SK-N-SH (cell line): ENCODE measurements around the gene PLEKHM1. TPM values are rescaled to one million over a fixed set of nuclear protein-coding genes. Genes with fewer than 3 reads are reported as not detected.
"Not testable (repeated sequence)": the region's sequence is repeated elsewhere in the genome, so short reads cannot be mapped to it uniquely, and the experiment has no call there.

Source experiments
- CTCF ChIA-PET: fragments of 300-600, 350-600 bp; formaldehyde crosslinking; extraction: SDS; loops from one replicate; lab custom pipeline; 2021; lab: Yijun Ruan, JAX
- POLR2A ChIA-PET: fragments of 350-600 bp; sonication (Branson Sonifier 250); formaldehyde crosslinking; extraction: SDS; loops from one replicate; lab custom pipeline; 2020; ENCODE audit warnings: antibody characterized with exemption, inconsistent platforms; lab: Yijun Ruan, JAX
- DNase-seq: peaks from one replicate; pipeline ENCODE4 v3.0.0; 2012
- H2AFZ ChIP-seq: fragments of 200-600 bp; sonication (generic); 2 replicates; pipeline ENCODE4 v1.8.1; 2016; ENCODE audit warnings: antibody characterized with exemption, mild to moderate bottlenecking, low read depth
- H3F3A ChIP-seq: fragments of 200-600 bp; sonication (generic); replicated peaks from 2 replicates; pipeline ENCODE3; 2016; ENCODE audit warnings: antibody characterized with exemption, mild to moderate bottlenecking; ENCODE audit not compliant: insufficient read depth
- H3K27ac ChIP-seq, 2 experiments: fragments of 200-500 bp in 1 of 2; fragments of 200-600 bp in 1 of 2; sonication (Bioruptor generic) in 1 of 2; sonication (generic), shearing (Covaris generic) in 1 of 2; 2 replicates each; pipeline versions ENCODE4 v1.5.1 to v1.6.1; 2014 to 2016; ENCODE audit warnings: low read depth in 2 of 2, inconsistent platforms in 1 of 2, low read length in 1 of 2, mild to moderate bottlenecking in 1 of 2, mixed read lengths in 1 of 2
- H3K27me3 ChIP-seq: fragments of 200-600 bp; sonication (generic), shearing (Covaris generic); 2 replicates; pipeline ENCODE4 v1.6.1; 2016; ENCODE audit warnings: mixed run types; ENCODE audit not compliant: insufficient read depth
- H3K36me3 ChIP-seq, 2 experiments: fragments of 200-500 bp in 1 of 2; fragments of 200-600 bp in 1 of 2; sonication (Bioruptor generic) in 1 of 2; sonication (generic) in 1 of 2; replicated peaks in 1 of 2; 2 replicates each; pipeline versions ENCODE3 to v1.5.1; 2014 to 2016; ENCODE audit warnings: low read length in 1 of 2, mild to moderate bottlenecking in 1 of 2; ENCODE audit not compliant: insufficient read depth in 2 of 2, control insufficient read depth in 1 of 2
- H3K4me1 ChIP-seq, 2 experiments: fragments of 200-500 bp in 1 of 2; fragments of 200-600 bp in 1 of 2; sonication (Bioruptor generic) in 1 of 2; sonication (generic), shearing (Covaris generic) in 1 of 2; 2 replicates each; pipeline versions ENCODE4 v1.5.1 to v1.6.1; 2014 to 2016; ENCODE audit warnings: low read depth in 1 of 2, low read length in 1 of 2, mixed run types in 1 of 2; ENCODE audit not compliant: insufficient read depth in 2 of 2, control insufficient read depth in 1 of 2
- H3K4me2 ChIP-seq: fragments of 200-600 bp; sonication (generic), shearing (Covaris generic); 2 replicates; pipeline ENCODE4 v1.6.1; 2017; ENCODE audit warnings: mixed run types
- H3K4me3 ChIP-seq, 2 experiments: fragments of 200-500 bp in 1 of 2; fragments of 200-600 bp in 1 of 2; sonication (Bioruptor generic) in 1 of 2; sonication (generic), shearing (Covaris generic) in 1 of 2; 2 replicates each; pipeline versions ENCODE4 v1.5.1 to v1.8.1; 2014 to 2016; ENCODE audit warnings: low read depth in 2 of 2, inconsistent platforms in 1 of 2, low read length in 1 of 2, mild to moderate bottlenecking in 1 of 2, mixed read lengths in 1 of 2, moderate library complexity in 1 of 2
- H3K79me2 ChIP-seq: fragments of 200-600 bp; sonication (generic); 2 replicates; pipeline ENCODE4 v1.8.1; 2017; ENCODE audit warnings: mild to moderate bottlenecking; ENCODE audit not compliant: insufficient read depth
- H3K9ac ChIP-seq: fragments of 200-600 bp; sonication (generic); 2 replicates; pipeline ENCODE4 v1.6.1; 2017; ENCODE audit warnings: mixed run types
- H3K9me2 ChIP-seq: fragments of 200-600 bp; sonication (generic); 2 replicates; pipeline ENCODE4 v1.6.1; 2017; ENCODE audit warnings: mixed run types
- H3K9me3 ChIP-seq: fragments of 200-600 bp; sonication (generic); 2 replicates; pipeline ENCODE4 v1.6.1; 2017; ENCODE audit warnings: mixed run types, mild to moderate bottlenecking, moderate library complexity
- H4K20me1 ChIP-seq: fragments of 200-600 bp; sonication (generic); 2 replicates; pipeline ENCODE4 v1.6.1; 2017; ENCODE audit warnings: mild to moderate bottlenecking, mixed run types; ENCODE audit not compliant: insufficient read depth
- FOSL2 ChIP-seq: IDR thresholded peaks from 2 replicates; pipeline ENCODE4 v1.4.0; 2012; ENCODE audit warnings: low read depth, mild to moderate bottlenecking, moderate library complexity, borderline replicate concordance
- JUND ChIP-seq: IDR thresholded peaks from 2 replicates; pipeline ENCODE4 v1.4.0; 2012
- PBX3 ChIP-seq: IDR thresholded peaks from 2 replicates; pipeline ENCODE4; 2012
- TCF12 ChIP-seq: IDR thresholded peaks from 2 replicates; pipeline ENCODE4 v1.4.0; 2012
- WGBS: methylation state at CpG from one replicate; pipeline ENCODE4 v1.1.6; 2017; ENCODE audit warnings: low lambda C conversion rate; 5-methylcytosine and 5-hydroxymethylcytosine counted together
- polyA plus RNA-seq, 3 experiments: library from polyadenylated mRNA; depleted of rRNA; stranded (reverse); fragments of >200 nt; gene quantifications; 2 replicates each; pipeline ENCODE4 v1.2.3, GENCODE V29; 2012

Gene PLEKHM1
- polyA plus RNA-seq, 1 of the 3 experiments (the other 2 are of a cell fraction): 12.3 TPM

- POLR2A ChIA-PET, H3K4me1 ChIP-seq, H3K4me2 ChIP-seq, H3K4me3 ChIP-seq, H3K27ac ChIP-seq, H3K9me3 ChIP-seq, H2AFZ ChIP-seq, H3K79me2 ChIP-seq, DNase-seq, CTCF ChIA-PET, H3K27me3 ChIP-seq, H3F3A ChIP-seq, H3K36me3 ChIP-seq, H3K9ac ChIP-seq, H4K20me1 ChIP-seq, H3K9me2 ChIP-seq: not testable (repeated sequence)
- WGBS: 91% methylated on average over 14 of the region's 14 CpGs
Measured at GRCh38 chr17:45447650-45448049, 42.9 kb downstream of the PLEKHM1 start.

- H4K20me1 ChIP-seq, H3K27me3 ChIP-seq, H2AFZ ChIP-seq, H3K4me2 ChIP-seq, H3K36me3 ChIP-seq, H3K9me3 ChIP-seq, H3K27ac ChIP-seq, H3K4me3 ChIP-seq, CTCF ChIA-PET, H3K9ac ChIP-seq, H3K9me2 ChIP-seq, POLR2A ChIA-PET, DNase-seq, H3K79me2 ChIP-seq, H3K4me1 ChIP-seq, H3F3A ChIP-seq: not testable (repeated sequence)
- whole genome bisulfite sequencing: 94% methylated on average over 8 of the region's 8 CpGs
Measured at GRCh38 chr17:45446872-45447625, 43.5 kb downstream of the PLEKHM1 start.

- not testable (repeated sequence) for DNase-seq
- 78% methylated on average over 14 of the region's 16 CpGs for WGBS
Measured at GRCh38 chr17:45445901-45446743, 44.4 kb downstream of the PLEKHM1 start.

GRCh38 chr17:45444856-45445820 lies 45.4 kb downstream of the PLEKHM1 start:
- H3K9me3 ChIP-seq, H3K4me2 ChIP-seq, H3K36me3 ChIP-seq, H3K4me3 ChIP-seq, H2AFZ ChIP-seq, H3F3A ChIP-seq, CTCF ChIA-PET, DNase-seq, H3K27me3 ChIP-seq, H3K27ac ChIP-seq, H4K20me1 ChIP-seq, POLR2A ChIA-PET, H3K79me2 ChIP-seq, H3K9ac ChIP-seq, H3K9me2 ChIP-seq: not testable (repeated sequence)
- 96% methylated on average over 17 of the region's 21 CpGs for WGBS
- peaks cover 0 to 20% of the 10 kb centered on the region in 2 experiments; a peak in 1 of 4 replicates for H3K4me1 ChIP-seq

More at GRCh38 chr17:45445901-45446743, 44.4 kb downstream of the PLEKHM1 start:
- H3K79me2 ChIP-seq, H3K4me3 ChIP-seq, H3K27ac ChIP-seq, H3K36me3 ChIP-seq, H3K27me3 ChIP-seq, H3K9ac ChIP-seq, H3K9me2 ChIP-seq, H4K20me1 ChIP-seq, H2AFZ ChIP-seq, H3K9me3 ChIP-seq, H3K4me2 ChIP-seq, H3F3A ChIP-seq, H3K4me1 ChIP-seq, POLR2A ChIA-PET, CTCF ChIA-PET: not testable (repeated sequence)
- TF ChIP-seq TCF12: peak; percentile 29; the same call in 1 of the 2 replicates
- peak; percentile 47; the same call in 1 of the 2 replicates for TF ChIP-seq FOSL2
- 0 out of 2 replicates have a peak, but pooled peaks have one; percentile 23 for TF ChIP-seq JUND
- peak; percentile 48; the same call in 1 of the 2 replicates for TF ChIP-seq PBX3

- H3K36me3 ChIP-seq, H3F3A ChIP-seq, H3K9ac ChIP-seq, H3K9me3 ChIP-seq, H4K20me1 ChIP-seq, H3K4me3 ChIP-seq, H3K79me2 ChIP-seq, H3K27ac ChIP-seq, H3K9me2 ChIP-seq, H3K4me2 ChIP-seq, H3K27me3 ChIP-seq, DNase-seq, H2AFZ ChIP-seq, CTCF ChIA-PET, POLR2A ChIA-PET: not testable (repeated sequence)
- H3K4me1 ChIP-seq: peaks cover 0 to 26% of the 10 kb centered on the region in 2 experiments; a peak in 1 of 4 replicates
- 96% methylated on average over 7 of the region's 10 CpGs for WGBS
Measured at GRCh38 chr17:45444301-45444700, 46.2 kb downstream of the PLEKHM1 start.
